IPS-18c (cell line): ENCODE measurements around the gene AKAP10.
"Not testable (repeated sequence)": the region's sequence is repeated elsewhere in the genome, so short reads cannot be mapped to it uniquely, and the experiment has no call there.

ENCODE experiments used
- H3K4me3 ChIP-seq: 2 replicates; pipeline ENCODE4 v1.7.0; 2013; ENCODE audit warnings: low read depth, mild to moderate bottlenecking, low read length, moderate library complexity; ENCODE audit not compliant: insufficient read depth
- H3K9me3 ChIP-seq: one replicate; pipeline ENCODE4 v1.6.1; 2013; ENCODE audit warnings: mild to moderate bottlenecking, low read length, moderate library complexity; ENCODE audit not compliant: control insufficient read depth, insufficient read depth

The AKAP10 gene

GRCh38 chr17:19986941-19987861 lies 9.6 kb upstream of the AKAP10 start:
- H3K9me3 ChIP-seq: no peaks in the 10 kb centered on the region

GRCh38 chr17:19979917-19980770 lies 2.5 kb upstream of the AKAP10 start:
- no peak overlapping the region for H3K4me3 ChIP-seq
- peaks cover 2% of the 10 kb centered on the region for H3K9me3 ChIP-seq

More at GRCh38 chr17:19986941-19987861, 9.6 kb upstream of the AKAP10 start:
- no peak overlapping the region for H3K4me3 ChIP-seq

- peak overlapping the region; percentile 93; the same call in 1 of the 2 replicates for H3K4me3 ChIP-seq
- H3K9me3 ChIP-seq: peaks cover 2% of the 10 kb centered on the region
These were observed 1.2 kb upstream of the AKAP10 start for GRCh38 chr17:19978805-19979211.

GRCh38 chr17:19978209-19978802 lies 678 bp upstream of the AKAP10 start:
- peak overlapping the region; percentile 93 for H3K4me3 ChIP-seq
- H3K9me3 ChIP-seq: peaks cover 2% of the 10 kb centered on the region

- H3K4me3 ChIP-seq: no peak overlapping the region
- H3K9me3 ChIP-seq: peaks cover 2% of the 10 kb centered on the region
These were observed 2.0 kb downstream of the AKAP10 start for GRCh38 chr17:19975601-19976000.

GRCh38 chr17:19973156-19973555 lies 4.5 kb downstream of the AKAP10 start:
- no peak overlapping the region for H3K4me3 ChIP-seq
- H3K9me3 ChIP-seq: peaks cover 2% of the 10 kb centered on the region

GRCh38 chr17:19962954-19963353 lies 14.7 kb downstream of the AKAP10 start:
- not testable (repeated sequence) for H3K4me3 ChIP-seq, H3K9me3 ChIP-seq

- no peaks in the 10 kb centered on the region for H3K9me3 ChIP-seq
- H3K4me3 ChIP-seq: no peak overlapping the region
These were observed 19.6 kb downstream of the AKAP10 start for GRCh38 chr17:19958023-19958422.

- no peak overlapping the region for H3K4me3 ChIP-seq
These were observed 22.5 kb downstream of the AKAP10 start for GRCh38 chr17:19955099-19955498.

GRCh38 chr17:19951411-19951810 lies 26.2 kb downstream of the AKAP10 start:
- not testable (repeated sequence) for H3K9me3 ChIP-seq, H3K4me3 ChIP-seq

More at GRCh38 chr17:19955099-19955498, 22.5 kb downstream of the AKAP10 start:
- H3K9me3 ChIP-seq: no peaks in the 10 kb centered on the region

- H3K9me3 ChIP-seq, H3K4me3 ChIP-seq: not testable (repeated sequence)
These were observed 26.9 kb downstream of the AKAP10 start for GRCh38 chr17:19950624-19951195.

- Histone ChIP-seq H3K4me3 (no peak overlapping the region), H3K9me3 (peaks cover 2% of the 10 kb centered on the region)
These were observed 29.3 kb downstream of the AKAP10 start for GRCh38 chr17:19948116-19948943.

GRCh38 chr17:19946921-19947320 lies 30.7 kb downstream of the AKAP10 start:
- no peak overlapping the region for H3K4me3 ChIP-seq
- peaks cover 2% of the 10 kb centered on the region for H3K9me3 ChIP-seq

GRCh38 chr17:19945009-19945626 lies 32.5 kb downstream of the AKAP10 start:
- Histone ChIP-seq H3K4me3 (no peak overlapping the region), H3K9me3 (peaks cover 2% of the 10 kb centered on the region)

GRCh38 chr17:19943599-19943998 lies 34.0 kb downstream of the AKAP10 start:
- no peaks in the 10 kb centered on the region for H3K9me3 ChIP-seq
- H3K4me3 ChIP-seq: no peak overlapping the region

GRCh38 chr17:19943026-19943425 lies 34.6 kb downstream of the AKAP10 start:
- no peak overlapping the region for H3K4me3 ChIP-seq
- no peaks in the 10 kb centered on the region for H3K9me3 ChIP-seq
